ENCODE measurements around the gene CHST11.

Gene CHST11

DNA sequence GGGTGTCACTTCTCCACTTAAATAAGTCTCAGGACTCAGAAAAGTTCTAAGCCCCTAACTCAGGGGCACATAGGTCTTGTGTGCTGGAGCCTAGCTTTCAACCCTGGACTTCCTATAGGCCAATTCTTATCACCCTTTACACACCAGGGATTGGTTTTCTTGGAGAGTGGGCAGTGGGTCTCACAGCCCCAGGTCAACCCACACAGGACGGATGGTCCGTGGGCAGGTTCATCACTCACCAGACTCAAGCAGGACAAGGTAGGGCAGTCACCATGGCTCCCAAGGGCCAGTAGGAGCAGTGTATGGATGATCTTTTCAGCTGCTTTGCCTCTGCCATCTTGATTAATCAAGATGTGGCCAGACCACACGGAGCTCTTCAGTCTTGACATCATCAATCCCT is 268.9 kb downstream of the CHST11 start:
- no peak for DNase-seq (ENCODE audit: low read depth, low spot score)
- no peak overlapping the region for H3K4me3 ChIP-seq (ENCODE audit: low read length)

DNA sequence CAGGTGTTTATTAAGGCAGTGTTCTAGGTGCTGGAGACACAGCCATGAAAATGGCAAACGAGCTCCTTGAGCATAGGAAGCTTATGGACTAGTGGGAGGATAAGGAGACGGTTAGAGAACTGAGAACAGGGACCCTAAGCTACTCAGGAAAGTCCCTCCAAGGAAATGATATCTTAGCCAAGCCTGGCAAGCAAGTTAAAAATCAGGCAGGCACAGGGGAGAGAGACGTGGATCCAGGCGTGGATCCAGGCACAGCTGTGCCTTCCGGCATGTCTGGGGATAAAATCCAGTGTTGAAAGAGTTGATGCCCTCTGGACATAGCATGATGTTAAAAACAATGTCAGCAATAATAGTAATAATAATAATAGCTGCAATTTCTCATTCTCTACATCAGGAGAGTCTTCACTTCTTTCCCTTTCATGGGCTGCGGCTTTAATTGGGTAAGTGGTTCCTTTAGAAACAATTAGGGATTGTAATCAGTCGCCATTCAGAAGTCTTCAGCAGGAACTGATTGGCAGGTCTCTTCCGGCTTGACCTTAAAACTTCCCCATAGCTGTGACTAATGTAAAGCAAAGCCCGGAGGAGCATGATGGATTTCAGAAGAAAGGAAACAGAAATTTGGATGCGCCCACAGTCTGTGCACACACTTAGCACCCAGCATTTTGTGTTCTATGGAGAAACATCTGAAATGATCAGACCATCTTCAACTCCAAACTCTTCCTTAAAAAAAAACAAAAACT is 271.1 kb downstream of the CHST11 start:
- DNase-seq (ENCODE audit: low read depth, low spot score): no peak
- no peak overlapping the region for H3K4me3 ChIP-seq (ENCODE audit: low read length)

DNA sequence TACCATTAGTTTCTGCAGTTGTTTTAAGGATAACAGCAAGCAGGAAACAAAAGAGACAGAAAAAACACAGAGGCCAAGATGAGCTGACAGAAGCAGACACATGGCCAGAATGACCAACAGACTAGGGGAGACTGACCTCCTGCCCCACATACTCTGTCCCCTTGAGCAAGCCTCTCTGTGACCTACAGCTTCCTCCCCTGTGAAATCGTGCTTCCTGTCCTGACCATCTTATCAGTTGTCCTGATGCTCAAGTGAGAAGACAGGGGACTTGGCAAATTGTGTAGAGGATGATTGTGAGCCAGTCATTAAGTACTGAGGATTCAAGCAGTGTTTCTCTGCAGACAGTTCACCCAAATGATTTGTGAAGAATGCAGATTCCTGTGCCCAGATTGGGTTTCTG is 272.3 kb downstream of the CHST11 start:
- DNase-seq (ENCODE audit: low read depth, low spot score): no peak
- H3K4me3 ChIP-seq (ENCODE audit: low read length): no peak overlapping the region

DNA sequence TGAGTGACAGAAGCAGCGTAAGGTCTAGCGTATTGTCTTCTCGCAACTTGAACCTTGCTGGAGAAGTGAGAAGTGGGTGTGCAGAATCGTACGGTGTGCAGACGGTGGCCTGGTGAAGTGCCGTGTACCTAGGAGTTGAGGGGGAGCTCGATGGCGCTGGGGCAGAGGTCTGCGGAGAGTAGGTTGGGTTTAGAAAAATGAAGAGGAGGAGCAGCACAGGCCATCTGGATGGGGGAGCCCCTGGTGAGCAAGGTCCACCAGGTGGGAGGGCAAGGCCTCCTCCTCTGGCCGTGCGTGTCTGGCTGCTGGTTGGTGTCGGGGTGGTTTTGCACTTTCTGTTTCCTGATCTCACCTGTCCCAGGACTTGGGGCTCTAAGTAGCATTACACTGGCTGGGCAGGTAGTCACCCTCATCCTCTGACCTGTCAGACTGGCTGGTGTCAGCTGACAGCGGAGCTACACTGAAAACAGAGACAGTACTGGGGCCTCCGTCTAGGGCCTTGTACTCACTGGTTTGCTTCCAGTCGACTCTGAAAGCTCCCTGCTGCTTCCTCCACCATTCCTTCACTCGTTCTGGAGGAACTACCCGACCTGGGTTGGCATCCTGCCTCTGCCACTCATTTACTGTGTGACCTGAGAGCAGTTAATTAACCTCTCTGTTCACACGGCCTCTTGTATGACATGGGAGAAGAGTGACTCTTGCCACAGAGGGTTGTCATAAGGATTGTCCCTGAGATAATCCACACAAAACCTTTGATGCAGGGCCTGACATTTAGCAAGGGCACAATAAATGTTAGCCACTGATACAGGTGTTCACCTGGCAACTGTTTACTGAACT is 273.1 kb downstream of the CHST11 start:
- H3K4me3 ChIP-seq (ENCODE audit: low read length): no peak overlapping the region
- DNase-seq (ENCODE audit: low read depth, low spot score): no peak

DNA sequence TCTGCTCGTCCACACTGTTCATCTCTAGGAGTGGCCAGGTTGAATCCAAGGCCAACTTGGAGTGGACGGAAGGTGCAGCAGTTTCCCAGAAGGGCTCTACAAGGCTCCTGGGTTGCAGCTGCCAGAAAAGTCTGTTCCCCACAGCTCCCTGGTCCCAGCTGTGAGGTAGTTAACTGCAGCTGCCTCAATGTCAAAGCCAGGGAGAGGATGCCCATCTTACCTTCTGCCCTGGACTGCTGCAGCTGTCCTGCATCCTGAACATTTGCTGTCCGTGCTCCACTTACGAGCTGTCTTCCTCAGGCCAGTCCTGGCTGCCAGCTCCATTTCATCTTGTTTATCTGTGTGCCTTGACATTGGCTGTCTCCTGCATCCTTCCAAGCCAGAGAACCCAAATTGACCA is 274.0 kb downstream of the CHST11 start:
- DNase-seq (ENCODE audit: low read depth, low spot score): no peak
- H3K4me3 ChIP-seq (ENCODE audit: low read length): no peak overlapping the region

DNA sequence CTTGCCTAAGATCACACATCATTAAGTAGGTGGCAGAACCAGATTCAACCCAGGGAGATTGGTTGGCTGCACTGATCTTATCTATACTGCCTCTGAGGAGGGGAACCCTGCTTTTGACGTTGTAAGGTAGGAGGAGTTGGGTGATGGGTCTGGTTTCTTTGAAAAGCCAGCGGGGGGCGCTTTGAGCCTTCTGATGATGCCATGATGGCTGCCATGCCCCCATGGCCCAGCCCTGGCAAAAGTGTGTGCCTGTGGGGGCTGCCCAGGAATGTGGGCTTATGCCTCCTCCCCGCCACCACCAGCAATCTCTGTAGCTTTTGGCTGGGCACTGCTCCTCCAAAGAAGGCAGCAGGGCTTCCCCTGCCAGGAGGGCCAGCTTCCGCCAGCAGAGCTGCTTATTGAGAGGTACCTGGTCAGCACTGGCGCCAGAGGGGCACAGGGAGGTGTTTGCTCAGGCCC is 277.0 kb downstream of the CHST11 start:
- no peak overlapping the region for H3K4me3 ChIP-seq (ENCODE audit: low read length)
- DNase-seq (ENCODE audit: low read depth, low spot score): peak; percentile 65

DNA sequence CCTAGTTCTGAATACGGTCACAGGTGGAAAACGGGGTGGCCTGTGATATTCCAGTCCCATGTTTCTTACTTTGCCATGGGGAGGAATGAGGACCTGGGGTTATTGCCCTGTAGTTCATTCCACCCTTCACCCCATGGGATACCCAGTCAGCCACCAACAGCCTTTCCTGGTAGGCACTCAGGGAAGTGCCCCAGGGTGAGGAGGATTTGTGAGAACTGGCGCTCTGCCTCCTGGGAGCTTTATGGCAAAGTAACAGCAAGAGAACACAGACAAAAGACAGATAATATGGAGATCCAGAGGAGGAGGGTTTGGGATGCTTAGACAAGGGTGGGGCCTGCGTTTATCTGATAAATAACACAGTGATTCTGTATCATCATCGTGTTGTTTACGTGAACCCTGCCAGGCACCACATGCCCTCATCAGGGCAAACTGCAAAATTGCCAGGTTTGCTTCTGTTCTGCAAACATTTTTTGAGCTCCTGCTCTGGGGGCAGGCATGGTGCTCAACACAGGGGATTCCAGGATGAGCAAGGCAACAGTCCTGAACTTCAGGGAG is 277.9 kb downstream of the CHST11 start:
- no peak for DNase-seq (ENCODE audit: low read depth, low spot score)
- no peak overlapping the region for H3K4me3 ChIP-seq (ENCODE audit: low read length)

DNA sequence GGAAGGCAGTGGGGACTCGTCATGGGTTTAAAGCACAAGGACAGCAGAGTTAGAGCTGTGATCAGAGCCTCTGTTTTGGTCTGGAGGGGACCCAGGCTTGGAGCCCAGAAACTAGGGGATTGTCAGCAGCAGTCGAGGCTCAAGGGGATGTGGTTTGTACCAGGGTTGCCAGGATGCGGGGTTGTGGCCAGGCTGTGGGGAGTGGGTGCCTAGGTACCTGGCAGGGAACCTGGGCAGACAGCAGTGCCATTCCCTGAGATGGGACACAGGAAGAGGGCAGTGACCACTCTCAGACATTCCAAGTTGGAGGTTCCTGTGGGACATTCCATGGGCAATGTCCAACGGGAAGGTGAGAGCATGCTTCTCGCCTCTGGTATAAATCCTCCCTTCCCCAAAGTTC is 279.1 kb downstream of the CHST11 start:
- peak; percentile 44 for DNase-seq (ENCODE audit: low read depth, low spot score)
- H3K4me3 ChIP-seq (ENCODE audit: low read length): no peak overlapping the region

DNA sequence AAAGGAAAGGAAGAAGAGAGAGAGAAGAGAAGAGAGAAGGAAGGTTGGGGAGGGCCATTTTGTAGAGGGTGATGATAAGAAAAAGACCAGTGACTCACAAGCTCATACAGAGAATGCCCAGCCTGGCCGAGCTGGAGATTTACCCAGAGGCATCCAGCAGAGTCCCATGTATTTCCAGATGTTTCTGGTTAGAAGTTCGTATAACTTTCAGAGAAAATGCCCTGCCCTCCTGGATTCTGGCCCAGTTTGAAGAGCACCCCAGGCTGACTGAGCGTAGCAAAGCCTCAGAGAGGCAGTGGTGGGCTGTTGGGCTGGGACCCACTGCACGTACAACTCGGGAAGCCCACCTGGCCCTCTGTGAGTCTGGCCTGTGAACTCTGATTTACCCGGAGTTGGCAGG is 279.6 kb downstream of the CHST11 start:
- no peak overlapping the region for H3K4me3 ChIP-seq (ENCODE audit: low read length)
- DNase-seq (ENCODE audit: low read depth, low spot score): no peak

DNA sequence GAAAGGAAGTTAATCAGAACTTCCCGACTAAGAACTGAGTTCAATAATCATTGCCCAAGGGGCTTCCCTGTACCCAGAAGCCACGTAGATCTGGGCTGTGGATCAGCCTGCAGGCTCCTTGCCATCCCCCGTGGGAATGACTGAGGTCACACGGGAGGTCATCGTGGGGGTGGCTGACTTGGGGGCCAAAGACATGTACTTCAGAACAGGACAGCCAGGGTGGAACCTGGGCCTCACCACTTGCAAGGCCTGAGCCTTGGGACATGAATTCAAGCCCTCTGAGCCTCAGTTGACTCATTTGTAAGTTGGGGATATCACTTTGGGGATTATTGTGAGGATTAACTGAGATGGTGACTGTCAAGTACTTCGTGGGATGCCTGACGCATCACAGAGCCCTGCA is 280.4 kb downstream of the CHST11 start:
- DNase-seq (ENCODE audit: low read depth, low spot score): no peak
- H3K4me3 ChIP-seq (ENCODE audit: low read length): no peak overlapping the region

DNA sequence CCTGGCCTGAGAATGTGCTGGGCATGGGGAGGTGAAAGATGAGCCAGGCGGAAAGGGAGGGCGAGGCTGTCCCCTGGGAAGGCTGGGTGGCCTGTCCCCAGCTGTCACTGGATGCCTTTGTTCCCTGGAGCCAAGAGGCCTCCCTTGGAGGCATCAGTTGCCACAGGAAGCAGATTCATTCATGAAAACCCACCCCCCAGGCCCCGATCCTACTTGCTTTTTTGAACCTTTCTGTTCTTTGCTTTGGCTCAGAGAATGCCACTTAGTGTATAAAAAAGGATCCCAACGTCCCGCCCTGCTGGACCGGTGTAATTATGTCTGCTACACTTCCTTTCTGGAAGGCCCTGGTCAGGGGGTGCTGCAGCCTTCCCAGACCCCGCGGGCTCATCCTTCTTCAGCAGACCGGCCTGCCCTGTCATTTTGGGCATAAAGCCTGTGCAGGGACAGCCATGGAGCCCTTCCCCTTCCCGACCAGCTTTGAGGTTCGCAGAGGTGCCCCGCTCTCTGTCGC is 281.1 kb downstream of the CHST11 start:
- DNase-seq (ENCODE audit: low read depth, low spot score): no peak
- no peak overlapping the region for H3K4me3 ChIP-seq (ENCODE audit: low read length)

DNA sequence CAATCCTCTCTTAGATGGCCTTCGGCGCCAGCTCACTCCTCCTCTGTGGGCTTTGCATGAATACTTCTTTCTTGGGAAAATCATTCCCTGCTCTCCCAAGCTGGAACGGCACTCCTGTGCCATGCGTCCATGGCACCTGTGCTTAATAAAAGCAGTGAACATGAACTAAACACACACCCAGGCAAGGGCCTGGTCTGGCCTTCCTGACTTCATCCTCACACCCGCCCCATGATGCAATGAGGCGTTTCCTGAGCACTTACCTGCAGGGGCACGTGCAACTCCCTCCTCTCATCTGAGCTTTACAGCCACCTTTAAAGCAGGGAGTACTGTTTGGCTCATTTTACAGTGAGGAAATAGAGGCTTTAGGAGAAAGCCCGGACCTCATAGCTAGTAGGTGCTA is 281.6 kb downstream of the CHST11 start:
- DNase-seq (ENCODE audit: low read depth, low spot score): no peak
- H3K4me3 ChIP-seq (ENCODE audit: low read length): no peak overlapping the region

DNA sequence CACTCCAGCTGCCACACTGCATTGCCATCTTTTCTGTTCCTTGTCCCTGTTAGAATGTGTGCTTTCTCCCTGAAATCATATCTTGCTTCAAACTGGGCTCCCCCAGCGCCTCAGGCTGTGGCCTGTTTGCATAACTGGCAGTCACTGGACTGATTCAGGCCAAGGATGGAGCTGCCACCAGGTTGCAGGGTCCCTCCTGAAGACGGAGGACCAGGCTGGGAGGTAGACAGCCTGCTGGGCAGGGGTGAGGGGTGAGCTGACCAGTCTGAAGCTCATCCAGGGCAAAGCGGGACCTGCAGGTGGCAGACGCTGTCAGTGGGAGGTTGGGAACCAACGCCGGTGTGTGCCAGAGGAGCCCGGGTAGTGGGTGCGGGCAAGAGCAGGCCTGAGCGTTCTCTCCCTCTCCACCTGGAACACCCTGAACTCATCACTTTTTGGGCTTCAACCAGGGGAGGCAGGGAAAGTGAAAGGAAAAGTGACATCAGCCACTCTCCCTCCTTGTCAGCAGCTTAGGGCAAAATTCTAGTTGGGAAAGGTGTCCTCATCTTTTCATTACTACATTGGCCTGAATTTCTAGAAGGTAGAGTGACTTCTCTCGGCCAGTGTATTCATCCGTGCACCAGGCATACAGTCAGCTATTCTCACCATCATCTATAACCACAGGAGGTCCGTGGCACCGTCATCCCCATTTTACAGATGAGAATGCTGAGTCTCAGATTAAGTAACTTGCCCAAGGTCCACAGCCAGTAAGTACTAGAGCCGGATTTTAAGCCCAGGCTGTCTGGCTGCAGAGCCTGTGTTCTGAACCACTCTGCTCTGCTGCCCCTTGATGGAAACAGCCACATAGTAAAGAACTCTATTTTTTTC is 282.3 kb downstream of the CHST11 start:
- no peak for DNase-seq (ENCODE audit: low read depth, low spot score)
- no peak overlapping the region for H3K4me3 ChIP-seq (ENCODE audit: low read length)

DNA sequence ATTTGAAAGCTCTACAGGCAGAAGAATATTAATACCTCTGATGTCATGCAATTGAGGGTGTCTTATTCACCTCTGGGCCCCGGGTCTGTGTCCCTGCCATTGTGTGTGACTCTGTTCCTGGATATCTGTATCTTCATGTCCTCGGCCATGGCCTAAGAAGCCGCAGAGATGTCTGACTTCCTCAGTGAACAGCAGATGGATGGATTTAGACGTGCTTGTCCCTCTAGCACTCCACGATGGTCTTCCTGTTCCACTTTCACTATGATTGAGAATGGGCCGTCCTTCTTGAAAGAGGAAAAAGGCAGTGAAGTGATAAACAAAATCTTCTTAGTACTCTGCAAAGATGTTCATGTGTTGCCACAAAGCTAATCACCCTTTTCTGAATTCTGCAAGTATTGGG is 283.9 kb downstream of the CHST11 start:
- no peak overlapping the region for H3K4me3 ChIP-seq (ENCODE audit: low read length)
- no peak for DNase-seq (ENCODE audit: low read depth, low spot score)

DNA sequence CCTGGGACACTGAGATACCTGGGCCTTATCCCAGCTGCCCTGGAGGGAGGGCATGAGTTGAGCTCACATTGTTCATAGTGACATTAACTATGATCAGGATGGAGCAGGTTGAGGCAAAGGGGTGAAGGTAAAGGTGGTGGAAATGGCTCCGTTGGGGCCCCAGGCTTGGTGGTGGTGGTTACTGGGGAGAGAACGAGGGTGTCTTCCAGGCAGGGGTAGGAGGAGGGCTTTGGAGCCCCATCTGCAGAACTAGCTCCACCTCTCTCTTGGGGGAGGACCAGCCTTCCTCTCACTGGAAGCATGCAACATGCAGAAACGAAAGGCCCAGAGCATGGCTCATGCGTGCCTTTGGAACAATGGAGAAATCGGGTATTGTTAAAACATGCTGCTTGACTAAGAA is 284.3 kb downstream of the CHST11 start:
- H3K4me3 ChIP-seq (ENCODE audit: low read length): no peak overlapping the region
- no peak for DNase-seq (ENCODE audit: low read depth, low spot score)

DNA sequence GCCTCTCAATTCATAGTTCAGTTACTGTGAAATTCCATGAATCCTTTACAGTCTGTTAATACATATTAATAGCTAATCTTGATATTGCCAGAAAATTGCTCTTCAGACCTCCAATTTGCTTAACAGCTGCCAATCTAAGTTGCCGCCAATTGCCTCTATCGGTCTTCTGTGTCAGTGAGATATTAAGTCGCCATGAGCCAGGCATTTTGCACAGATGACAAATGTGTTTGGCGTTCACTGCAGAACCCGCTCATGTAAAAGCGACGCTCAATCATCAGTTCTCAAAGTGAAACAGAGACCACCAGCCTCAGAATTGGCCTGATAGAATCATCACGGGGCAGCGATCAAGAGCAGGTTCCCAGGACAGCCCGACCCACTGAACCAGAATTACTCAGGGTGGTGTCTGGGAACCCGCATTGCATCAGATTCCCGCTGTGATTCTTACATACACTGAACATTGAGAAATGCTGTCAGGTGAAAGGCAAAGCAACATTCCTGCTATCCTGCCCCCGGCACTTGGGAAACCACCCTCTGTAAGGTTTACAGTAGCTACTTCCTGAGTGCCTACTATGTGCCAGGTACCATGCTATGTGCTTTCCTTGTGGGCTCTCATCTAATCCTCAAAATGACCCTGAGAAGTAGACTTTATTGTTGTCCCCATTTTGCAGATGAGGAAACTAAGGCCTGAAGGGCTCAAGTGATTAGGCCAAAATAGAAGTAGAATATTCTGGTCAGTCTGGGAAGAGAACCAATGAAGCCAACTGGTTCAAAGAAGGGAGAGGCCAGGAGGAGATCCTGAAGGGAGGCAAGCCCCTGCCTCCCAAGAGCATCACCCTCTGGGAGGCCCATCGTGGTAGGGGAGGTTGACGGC is 285.0 kb downstream of the CHST11 start:
- H3K4me3 ChIP-seq (ENCODE audit: low read length): no peak overlapping the region
- no peak for DNase-seq (ENCODE audit: low read depth, low spot score)

DNA sequence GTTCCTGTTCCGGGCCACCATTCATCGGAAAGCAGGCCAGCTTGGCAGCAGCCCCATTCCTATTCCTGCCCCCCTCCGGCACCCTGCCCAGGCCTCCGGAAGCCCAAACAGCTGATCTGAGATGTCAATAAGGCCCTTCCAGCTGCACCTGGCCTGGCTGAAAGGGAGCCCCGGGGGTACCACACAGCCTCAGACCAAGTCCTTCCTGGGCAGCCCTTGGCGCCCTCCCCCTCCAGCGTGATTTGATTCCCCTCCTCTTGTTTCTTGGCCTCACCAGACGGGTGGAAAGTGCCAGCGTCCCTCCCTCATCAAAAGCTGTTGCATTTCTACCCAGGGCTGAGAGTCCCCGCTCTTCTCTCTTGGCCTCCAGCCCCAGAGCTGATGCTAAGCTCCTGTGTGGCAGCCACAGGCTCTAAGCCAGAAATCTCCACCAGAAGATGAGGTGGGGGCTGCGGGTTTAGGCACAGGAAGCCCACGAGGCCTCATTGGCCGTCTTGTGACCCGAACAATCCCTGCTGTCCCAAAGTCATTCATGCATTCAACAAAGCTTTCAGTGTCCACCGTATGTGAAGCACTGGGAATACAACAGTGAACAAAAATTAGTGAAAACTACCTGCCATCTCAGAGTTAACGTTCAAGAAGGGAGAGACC is 285.9 kb downstream of the CHST11 start:
- DNase-seq (ENCODE audit: low read depth, low spot score): no peak
- H3K4me3 ChIP-seq (ENCODE audit: low read length): no peak overlapping the region

DNA sequence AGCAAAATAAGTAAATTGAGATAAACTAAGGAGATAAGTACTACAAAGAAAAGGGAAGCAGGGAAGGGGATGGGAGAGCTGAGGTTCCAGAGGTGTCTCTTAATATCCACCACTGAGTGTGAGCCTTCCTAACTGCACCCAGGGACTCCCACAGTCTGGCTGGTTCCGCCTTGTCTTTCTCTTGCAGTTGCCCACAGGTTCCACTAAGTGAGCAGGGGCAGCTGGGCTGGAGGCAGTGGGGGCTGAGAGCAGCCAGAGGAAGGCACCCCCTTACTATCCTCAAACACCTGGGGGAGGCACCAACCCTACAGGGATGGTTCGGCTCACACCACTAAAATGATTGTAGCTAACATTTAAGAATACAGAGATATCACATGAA is 286.4 kb downstream of the CHST11 start:
- no peak overlapping the region for H3K4me3 ChIP-seq (ENCODE audit: low read length)
- no peak for DNase-seq (ENCODE audit: low read depth, low spot score)

All from Jurkat, Clone E6-1 (cell line).